DLD1 (cell line): Measurements from ENCODE around the gene LARP6.
"Not testable (repeated sequence)": the region's sequence is repeated elsewhere in the genome, so short reads cannot be mapped to it uniquely, and the experiment has no call there.

Source experiments
- in situ Hi-C: cut with HindIII; loops from 2 replicates; pipeline ENCODE4 v1.10.0; 2017; ENCODE audit warnings: low sequenced_read_pairs

LARP6 gene

DNA sequence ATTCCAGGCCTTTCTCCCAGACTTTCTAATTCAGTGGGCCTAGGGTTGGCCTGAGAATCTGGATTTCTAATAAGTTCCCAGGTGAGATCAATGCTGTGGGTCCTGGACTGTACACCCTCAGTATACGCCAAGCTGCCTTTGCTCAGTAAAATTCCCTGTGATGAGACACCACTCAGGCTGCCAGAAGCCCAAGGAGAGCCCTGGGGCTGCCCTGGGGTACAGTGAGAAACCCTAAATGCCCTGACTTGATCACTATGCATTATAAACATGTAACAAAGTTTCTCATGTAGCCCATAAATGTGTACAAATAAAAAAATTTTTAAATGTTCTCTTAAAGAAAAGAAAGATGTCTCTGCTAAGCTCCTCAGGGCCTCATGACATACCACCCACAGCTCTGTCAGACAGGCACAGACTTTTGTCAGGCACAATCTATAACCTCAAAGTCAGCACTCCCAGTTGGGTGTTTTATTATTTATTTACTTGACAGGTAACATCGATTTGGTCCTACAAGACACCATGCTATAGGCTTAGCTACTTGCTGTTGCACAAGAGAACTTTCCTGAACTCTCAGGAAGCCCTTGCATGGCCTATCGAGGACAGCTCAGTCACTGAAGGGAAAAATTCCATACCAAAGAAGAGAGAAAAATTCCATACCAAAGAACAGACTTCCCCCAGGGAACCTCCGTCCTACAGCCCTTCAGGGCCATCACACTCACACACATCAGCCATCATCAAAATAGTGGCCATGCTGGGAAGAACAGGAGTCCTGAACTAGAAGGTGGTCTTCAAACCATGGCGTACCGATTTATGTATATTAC, 22.7 kb downstream of the LARP6 start:
- in situ Hi-C loops = no loop called here

DNA sequence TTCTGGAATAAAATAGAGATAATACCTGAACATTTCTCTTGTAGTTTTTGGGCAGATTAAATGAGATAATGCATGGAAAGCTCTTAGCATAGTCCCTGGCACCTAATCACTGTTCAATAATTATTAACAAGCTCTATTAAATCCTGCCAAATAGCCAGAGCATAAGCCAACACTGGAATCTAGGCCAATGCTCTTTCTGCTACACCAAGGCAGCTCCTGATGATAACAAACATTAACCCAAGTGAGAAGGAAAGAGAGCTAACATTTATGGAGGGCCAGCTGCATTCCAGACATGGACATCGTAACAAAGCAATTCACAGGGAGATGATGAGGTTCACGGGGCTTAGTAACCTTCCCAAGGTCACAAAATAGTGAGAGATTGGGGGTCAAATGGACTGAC, 23.3 kb downstream of the LARP6 start:
- in situ Hi-C loops = no loop called here

DNA sequence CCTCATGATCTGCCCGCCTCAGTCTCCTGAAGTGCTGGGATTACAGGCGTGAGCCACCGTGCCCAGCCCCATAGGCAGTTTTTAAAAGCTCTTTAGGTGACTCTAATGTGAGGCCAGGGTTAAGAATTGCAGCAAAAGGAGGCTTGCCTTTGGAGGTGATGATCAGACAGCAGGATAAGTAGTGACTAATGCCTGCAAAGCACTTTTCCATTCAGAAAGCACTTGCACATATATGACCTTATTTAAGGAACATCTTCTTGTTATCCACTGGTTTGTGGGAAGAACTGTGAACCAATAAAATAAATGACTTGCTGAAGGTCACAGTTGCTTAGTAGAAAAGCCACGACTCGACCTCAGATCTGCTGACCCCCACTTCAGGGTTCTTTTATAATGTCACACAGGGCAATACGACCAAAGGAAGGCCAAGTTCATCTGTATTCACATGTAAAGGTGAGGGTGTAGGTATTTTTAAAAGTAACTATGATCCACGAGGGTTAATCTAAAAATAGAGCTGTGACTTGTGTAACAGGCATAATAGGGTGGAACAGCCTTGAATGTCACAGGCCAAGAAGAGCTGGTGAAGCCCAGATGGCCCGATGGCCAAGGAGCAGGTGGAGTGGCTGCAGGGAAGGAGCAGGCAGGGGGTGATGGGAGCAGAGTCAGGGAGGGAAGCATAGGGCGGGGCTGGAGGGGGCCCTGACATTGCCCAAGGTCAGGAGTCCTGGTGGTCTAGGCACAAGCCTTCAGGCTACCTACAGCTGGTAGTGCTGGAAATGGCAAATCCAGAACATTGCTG, 24.4 kb downstream of the LARP6 start:
- in situ Hi-C loops = no loop called here

DNA sequence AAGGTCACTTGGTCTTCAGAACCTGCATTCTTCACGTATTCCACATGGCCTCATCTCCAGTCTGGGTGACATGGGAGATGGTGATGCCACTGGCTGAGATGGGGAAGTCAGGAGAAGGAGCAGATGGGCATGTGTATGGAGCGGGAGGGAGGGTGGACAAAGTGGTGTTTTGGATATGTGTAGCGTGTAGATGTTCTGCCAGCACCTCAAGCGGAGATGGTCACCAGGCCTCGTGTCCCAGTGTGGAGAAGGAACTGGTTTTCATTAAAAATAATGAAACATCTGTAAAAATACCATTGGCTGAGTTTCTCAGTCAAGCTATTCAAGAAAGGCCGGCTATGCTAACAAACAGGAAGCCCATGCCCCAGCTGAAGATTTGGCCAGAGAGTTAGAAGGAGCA, 26.2 kb downstream of the LARP6 start:
- in situ Hi-C loops = no loop called here

DNA sequence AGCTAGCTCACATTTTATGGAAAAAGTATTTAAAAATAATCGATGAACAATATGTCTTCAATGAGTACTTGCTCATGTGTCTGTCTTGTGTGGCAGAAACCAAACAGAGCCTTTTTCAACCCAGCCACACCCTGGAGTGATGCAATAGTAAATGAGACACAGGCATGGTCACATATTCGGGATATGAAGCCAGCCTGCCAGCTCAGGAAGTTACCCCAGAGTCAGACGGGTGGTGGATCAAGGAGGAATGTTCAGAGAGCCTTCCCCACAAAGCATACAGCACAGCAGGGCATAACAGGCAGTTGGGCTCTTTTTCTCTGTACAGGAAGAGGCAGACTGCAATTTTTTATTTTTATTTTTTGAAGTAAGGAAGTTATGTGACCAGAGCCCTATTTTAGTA, 27.3 kb downstream of the LARP6 start:
- in situ Hi-C loops = no loop called here

DNA sequence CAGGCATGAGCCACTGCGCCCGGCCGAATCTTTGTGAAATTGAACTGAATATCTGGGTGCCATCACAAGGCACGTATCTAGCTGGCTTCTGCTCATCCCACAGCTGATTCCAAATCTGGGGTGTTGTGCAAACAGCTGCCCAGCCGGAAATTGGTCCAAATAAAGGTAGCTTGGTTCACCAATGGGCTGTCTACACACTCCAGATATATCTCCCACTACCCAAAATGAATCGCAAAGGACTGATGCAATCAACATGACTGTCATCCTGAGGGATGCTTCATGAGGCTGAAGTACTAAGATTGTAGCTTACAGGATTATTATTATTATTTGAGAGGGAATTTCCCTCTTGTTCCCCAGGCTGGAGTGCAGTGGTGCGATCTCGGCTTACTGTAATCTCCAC, 28.1 kb downstream of the LARP6 start:
- in situ Hi-C loops = no loop called here

DNA sequence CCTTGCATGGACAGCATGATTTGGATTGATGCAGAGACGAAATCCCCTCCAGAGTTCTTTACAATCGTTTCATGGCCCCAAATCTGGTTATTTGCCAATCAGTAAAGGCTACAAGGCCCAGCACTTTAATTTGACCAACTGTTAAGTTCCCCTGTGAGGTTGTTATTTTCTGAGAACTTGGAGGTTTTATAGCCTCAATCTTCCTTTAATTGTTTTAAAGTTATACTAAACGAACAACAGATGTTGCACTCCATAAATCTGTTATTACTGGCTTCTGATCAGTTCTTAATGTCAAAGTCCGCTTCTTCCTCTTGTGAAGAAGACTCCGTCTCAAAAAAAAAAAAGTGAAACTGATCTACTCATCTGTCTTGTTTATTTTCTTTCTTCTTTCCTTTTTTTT, 30.8 kb downstream of the LARP6 start:
- in situ Hi-C loops = no loop called here

DNA sequence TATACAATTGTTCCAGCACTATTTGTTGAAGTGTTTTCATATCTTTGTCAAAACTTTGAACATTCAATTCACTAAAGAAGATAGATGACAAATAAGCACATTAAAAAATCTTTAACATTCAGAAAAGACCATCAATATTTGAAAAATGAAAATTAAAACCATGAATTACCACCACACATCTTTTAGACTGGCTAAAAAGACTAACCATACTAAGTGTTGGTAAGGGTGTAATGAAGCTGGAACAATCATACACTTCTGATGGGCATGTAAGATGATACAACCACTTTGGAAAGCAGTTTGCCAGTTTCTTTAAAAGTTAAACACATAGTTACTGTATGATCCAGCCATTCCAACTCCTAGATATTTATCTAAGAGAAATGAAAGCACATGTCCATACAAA, 33.7 kb downstream of the LARP6 start:
- in situ Hi-C loops = no loop called here

DNA sequence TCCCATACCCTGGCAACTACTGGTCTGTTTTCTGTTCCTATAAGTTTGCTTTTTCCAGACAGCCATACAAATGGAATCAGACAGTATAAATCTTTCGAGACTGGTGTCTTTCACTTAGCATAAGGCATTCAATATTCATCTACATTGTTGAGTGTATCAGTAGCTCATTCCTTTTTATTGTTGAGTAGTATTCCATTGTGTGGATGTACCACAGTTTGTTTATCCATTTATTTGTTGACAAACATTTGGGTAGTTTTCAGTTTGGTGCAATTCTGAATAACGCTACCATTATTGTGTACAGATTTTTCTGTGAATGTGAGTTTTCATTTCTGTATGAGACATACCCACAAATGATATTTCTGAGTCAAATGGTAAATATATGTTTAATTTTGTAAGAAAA, 35.4 kb downstream of the LARP6 start:
- in situ Hi-C loops = no loop called here

DNA sequence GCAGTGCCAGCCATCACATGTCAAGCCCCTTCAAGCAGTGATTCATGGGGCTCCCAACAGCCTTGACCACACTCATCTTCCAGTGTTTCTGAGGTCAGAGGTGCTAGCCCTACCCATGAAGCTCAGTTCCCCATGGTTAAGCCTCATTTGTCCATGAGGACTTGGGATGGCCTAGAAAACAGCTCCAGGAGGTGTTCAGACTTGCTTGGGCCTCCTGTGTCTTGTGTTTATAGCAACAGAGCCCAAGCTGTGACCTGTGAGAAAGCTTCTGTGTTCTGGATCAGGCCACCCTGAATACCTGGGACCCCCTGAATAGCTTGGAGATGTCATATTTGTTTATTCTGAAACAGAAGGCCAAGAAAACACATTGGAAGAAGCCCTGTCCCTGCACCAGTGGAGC, 36.7 kb downstream of the LARP6 start:
- in situ Hi-C loops = no loop called here

DNA sequence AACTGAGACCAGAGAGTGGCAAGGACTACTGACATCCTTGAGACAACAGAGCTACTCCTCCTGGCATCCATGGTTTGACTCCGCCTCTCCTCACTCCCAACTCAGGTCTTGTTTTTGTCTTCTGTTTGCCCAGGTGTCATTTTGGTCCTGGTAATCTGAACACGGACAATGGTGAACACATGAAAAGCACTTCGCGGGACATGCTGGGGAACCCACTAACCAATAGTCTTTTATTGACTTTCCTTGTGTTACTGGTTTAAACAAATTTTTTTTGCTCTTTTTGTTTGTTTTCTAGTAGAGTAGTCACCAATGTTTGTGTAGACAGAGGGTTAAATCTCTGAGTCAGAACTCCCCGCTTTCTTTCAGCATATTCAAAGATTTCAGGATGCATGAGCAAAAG, 38.4 kb downstream of the LARP6 start:
- in situ Hi-C loops = no loop called here

DNA sequence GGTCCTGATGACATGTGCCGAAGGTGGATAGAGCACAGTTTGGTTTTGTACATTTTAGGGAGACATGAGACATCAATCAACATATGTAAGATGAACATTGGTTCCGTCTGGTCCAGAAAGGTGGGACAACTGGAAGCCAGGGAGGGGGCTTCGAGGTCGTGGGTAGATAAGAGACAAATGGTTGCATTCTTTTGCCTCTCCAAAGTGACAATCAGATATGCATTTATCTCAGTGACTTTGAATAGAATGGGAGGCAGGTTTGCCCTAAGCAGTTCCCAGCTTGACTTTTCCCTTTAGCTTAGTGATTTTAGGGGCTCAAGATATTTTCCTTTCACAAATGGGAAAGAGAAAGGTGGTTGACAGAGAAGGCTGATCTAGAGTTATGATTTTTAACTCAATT, 38.9 kb downstream of the LARP6 start:
- in situ Hi-C loops = not testable (repeated sequence)

DNA sequence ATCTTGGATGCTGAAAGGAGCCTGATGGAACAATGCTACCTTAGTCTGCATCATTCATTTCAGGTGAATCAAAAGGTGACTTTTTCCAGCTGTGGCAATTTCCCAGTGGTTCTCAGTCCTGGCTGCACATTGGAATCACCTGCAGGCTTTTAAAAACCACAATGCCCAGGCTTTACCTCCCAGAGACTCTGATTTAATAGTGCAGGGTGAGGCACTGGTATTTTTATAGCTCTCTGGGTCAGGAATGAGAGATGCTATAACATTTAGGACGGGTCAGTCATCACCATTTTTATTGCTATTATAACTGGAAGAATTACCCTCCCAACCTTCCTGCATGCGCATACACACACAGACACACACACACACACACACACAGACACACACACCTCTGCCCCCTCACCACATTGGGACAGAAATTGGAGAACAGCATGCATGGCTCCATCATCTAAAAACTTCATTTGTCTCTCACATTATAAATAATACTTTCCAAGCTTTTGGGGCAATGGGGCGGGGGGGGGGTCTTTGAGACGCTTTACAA, 41.1 kb downstream of the LARP6 start:
- in situ Hi-C loops = no loop called here

DNA sequence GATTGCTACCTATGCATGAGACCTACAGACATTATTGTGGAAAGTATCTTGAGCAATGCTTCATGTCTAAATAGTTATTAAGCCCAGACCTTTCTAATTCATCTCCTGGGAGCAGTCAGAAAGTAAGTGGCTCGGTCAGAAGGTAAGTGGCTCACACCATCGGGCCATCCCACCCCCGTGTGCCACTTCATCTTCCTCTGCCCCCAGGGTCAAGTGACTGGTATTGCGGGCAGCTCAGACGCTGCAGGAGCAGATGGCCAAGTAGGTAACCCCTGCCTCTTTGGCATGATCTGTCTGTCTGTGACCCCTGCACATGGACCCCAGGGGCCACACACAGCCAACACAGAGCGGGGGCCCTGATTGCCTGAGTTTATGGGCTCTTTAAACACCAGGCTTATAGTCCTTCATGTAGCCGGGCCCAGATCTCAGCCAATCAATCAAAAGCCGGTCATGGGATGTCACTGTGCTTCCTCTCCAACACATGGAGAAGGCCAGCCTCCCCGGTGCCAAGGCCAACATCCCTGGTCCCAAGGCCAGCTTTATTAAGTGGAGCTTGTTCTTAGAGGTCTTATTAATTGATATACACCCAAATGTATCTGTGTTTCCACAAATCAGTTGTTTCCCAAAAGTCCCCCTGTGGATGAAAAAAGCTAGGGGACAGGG, 42.9 kb downstream of the LARP6 start:
- in situ Hi-C loops = no loop called here

DNA sequence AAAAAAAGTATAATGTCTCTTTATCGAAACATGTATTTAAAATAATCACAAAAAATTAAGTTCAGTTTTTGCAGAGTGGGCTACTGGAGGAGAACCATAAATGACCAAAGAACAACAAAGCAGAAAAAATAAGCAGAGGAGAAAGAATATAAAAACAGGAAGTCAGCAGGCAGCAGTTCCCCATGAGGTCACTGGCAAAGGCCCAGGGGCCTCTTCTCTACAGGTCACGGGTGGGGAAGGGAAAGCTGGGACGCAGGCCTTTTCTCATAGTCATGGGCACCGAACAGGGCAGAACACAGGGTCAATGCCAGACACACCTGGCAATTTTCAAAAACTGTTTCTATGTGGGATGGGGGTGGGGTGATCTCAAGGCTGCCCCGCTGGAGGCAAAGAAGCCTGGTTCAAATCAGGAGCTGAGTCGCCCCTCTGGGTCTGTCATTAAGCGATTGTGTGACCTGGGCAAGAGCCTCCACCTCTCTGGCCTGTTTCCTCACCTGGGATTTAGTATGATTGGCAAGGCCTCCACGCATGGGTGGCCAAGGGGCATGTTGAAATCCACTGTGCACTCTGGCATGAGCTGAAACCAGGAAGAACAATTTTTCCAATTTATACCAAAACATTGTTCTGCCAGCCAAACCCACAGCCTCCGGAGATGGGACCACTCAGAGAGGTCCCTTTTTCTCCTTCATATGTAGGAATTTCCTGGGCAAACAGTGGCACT, 46.8 kb downstream of the LARP6 start:
- in situ Hi-C loops = no loop called here

DNA sequence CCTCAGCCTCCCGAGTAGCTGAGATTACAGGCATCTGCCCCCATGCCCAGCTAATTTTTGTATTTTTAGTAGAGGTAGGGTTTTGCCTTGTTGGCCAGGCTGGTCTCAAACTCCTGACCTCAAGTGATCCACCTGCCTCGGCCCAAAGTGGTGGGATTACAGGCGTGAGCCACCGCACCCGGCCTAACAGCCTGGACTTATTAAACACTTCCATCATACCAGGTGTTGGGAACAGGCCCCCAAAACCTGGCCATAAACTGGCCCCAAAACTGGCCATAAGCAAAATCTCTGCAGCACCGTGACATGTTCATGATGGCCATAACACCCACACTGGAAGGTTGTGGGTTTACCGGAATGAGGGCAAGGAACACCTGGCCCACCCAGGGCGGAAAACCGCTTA, 49.6 kb downstream of the LARP6 start:
- in situ Hi-C loops = not testable (repeated sequence)

DNA sequence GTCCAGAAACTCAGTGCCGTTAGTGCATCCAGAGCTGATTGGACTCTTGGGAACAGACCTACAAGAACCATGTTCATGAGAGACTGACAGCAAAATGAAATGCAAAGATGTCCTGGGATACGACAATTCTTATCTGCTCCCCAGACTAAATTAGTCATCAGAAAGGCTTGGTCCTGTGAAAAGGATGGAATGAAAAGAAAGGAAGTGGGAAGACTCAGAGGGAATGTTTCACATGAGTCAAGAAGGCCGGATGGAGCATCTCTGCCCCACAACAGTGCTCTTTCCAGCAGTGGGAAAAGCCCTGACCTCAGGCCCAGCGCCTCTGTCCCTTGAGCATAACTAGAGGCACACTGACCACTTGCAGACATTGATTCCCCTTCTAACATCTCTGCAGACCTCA, 51.3 kb downstream of the LARP6 start:
- in situ Hi-C loops = no loop called here

DNA sequence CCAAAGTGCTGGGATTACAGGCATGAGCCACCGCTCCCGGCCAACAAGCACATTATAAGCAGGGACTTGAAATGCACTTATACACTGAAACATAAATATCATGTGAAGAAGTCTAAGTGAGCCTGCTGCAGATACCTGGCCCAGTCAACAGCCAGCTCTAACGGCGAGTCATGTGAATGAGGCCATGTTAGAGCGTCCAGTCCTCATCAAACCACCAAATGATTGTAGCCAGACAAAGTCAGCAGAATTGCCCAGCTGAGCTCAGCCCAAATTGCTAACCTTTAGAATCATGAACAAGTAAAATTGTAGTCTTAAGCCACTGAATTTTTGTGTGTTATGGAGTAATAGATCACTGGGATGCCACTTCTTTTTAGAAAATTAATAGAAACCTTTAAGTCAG, 52.8 kb downstream of the LARP6 start:
- in situ Hi-C loops = no loop called here

DNA sequence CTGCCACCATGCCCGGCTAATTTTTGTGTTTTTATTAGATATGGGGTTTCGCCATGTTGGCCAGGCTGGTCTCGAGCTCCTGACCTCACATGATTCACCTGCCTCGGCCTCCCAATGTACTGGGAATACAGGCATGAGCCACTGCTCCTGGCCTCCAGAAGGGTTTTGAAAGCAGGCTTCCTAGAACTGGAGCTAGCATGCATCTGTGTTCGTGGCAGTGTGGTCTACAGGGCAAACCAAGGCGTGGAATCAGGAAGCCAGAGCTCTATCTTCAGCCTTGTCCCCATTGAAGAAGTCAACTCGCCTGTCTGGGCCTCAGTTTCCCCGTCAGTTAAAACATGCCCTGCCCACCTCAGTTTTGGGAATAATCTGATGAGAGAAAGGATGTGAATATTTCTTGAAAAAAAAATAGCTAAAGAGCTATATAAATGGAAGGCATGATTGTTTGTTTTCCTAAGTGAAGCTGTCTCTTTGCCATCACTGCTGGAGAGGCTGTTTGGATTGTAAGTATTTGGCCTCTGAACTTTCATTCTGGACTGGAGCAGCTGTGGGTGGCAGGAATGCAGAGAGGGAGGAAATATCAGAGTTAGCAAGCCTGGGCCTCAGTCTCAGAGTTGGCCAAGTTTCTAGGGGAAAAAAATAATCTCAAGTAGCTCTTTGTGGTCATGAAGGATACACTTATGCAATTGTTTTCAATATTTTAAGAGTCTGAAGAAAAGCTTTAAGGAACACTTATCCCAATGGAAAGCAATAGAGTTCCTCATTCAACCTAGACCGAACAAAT, 54.1 kb downstream of the LARP6 start:
- in situ Hi-C loops = no loop called here

DNA sequence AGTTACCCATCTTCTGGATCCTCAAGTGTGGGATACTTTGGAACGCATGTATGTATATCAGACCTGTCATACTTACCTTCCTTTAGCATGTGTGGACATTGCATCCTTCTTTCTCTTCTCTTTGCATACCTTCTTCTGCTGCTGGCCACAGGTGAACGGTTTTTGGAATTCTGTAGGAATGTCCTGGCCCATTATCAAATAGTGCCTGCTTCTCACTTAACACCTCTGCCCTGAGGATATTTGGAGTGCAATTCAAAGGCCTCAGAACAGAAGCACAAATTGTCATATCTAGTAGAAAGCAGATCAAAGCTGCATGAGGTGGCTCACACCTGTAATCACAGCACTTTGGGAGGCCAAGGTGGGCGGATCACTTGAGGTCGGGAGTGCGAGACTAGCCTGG, 56.5 kb downstream of the LARP6 start:
- in situ Hi-C loops = no loop called here
